Frontal cortex (tissue), 4 donors: ENCODE measurements around the gene TRPV2. TPM values are rescaled to one million over a fixed set of nuclear protein-coding genes. Genes with fewer than 3 reads are reported as not detected.
A peak's percentile ranks its signal among the peaks of the same experiment; 100 is the strongest.

ENCODE experiments used
- DNase-seq, 2 donors: peaks; one replicate each; pipeline ENCODE4 v3.0.0; 2012; ENCODE audit warnings: low spot score in 2 of 2
- FAIRE-seq: peaks from 2 replicates; lab custom pipeline; 2012; peaks lifted over from hg19 to GRCh38; lab: Jason Lieb, UNC
- small RNA-seq: library from RNA; depleted of rRNA; stranded (forward); fragments of <200 nt; gene quantifications from one replicate; pipeline ENCODE3, GENCODE V24; 2014
- total RNA-seq: library from RNA; depleted of rRNA; stranded (reverse); fragments of >200 nt; gene quantifications from one replicate; pipeline ENCODE4 v1.2.3, GENCODE V29; 2014
- donor health status: control.
- donor health status: control.
- donor health status: control.

Gene TRPV2
- total RNA-seq, 1 donor from 2014 or later: 2.4 TPM

- DNase-seq (peak in 1 of 2 donors; percentile 46), FAIRE-seq (no peak)
Measured at GRCh38 chr17:16470265-16470664, 54.9 kb downstream of the TRPV2 start.

- no peak for FAIRE-seq
- DNase-seq: no peak
Measured at GRCh38 chr17:16471295-16471694, 55.9 kb downstream of the TRPV2 start.

- no peak for DNase-seq
- no peak for FAIRE-seq
Measured at GRCh38 chr17:16472539-16472938, 57.2 kb downstream of the TRPV2 start.

GRCh38 chr17:16473044-16474011 is 58.0 kb downstream of the TRPV2 start:
- no peak for FAIRE-seq

GRCh38 chr17:16474012-16474725 is 58.8 kb downstream of the TRPV2 start:
- FAIRE-seq (no peak), DNase-seq (no peak)

More at GRCh38 chr17:16473044-16474011, 58.0 kb downstream of the TRPV2 start:
- no peak for DNase-seq

- DNase-seq (no peak), FAIRE-seq (no peak)
Measured at GRCh38 chr17:16475179-16475704, 59.9 kb downstream of the TRPV2 start.

- DNase-seq: no peak
- no peak for FAIRE-seq
Measured at GRCh38 chr17:16477255-16477654, 61.9 kb downstream of the TRPV2 start.

GRCh38 chr17:16477666-16478065 is 62.3 kb downstream of the TRPV2 start:
- FAIRE-seq (no peak), DNase-seq (no peak)

GRCh38 chr17:16478649-16479048 is 63.3 kb downstream of the TRPV2 start:
- FAIRE-seq: no peak
- DNase-seq: no peak

GRCh38 chr17:16479264-16479663 is 63.9 kb downstream of the TRPV2 start:
- FAIRE-seq (no peak), DNase-seq (no peak)

GRCh38 chr17:16480995-16481394 is 65.6 kb downstream of the TRPV2 start:
- FAIRE-seq: no peak

GRCh38 chr17:16482253-16482652 is 66.9 kb downstream of the TRPV2 start:
- DNase-seq: no peak
- no peak for FAIRE-seq

More at GRCh38 chr17:16480995-16481394, 65.6 kb downstream of the TRPV2 start:
- DNase-seq: no peak

GRCh38 chr17:16483021-16483645 is 67.8 kb downstream of the TRPV2 start:
- no peak for FAIRE-seq
- DNase-seq: no peak

GRCh38 chr17:16484445-16485175 is 69.2 kb downstream of the TRPV2 start:
- DNase-seq (no peak), FAIRE-seq (no peak)

Small RNA genes within 50 kb of the gene (small RNA-seq; reads per million reads assigned to genes)
- gene SNORD49A: not detected
- not detected for gene SNORD65

Other genes starting within 250 kb of the TRPV2 start
- 104 TPM for gene NCOR1, start 200.0 kb upstream of the TRPV2 start, total RNA-seq
- gene PIGL, start 198.4 kb upstream of the TRPV2 start, total RNA-seq: 20.4 TPM
- gene CENPV, start 62.1 kb upstream of the TRPV2 start, total RNA-seq: 97.8 TPM
- 1,503 TPM for gene UBB, start 34.5 kb upstream of the TRPV2 start, total RNA-seq
- gene LRRC75A, start 76.6 kb downstream of the TRPV2 start, total RNA-seq: 3.3 TPM
- 27.3 TPM for gene ZNF287, start 153.6 kb downstream of the TRPV2 start, total RNA-seq
- 34.6 TPM for gene ZNF624, start 238.3 kb downstream of the TRPV2 start, total RNA-seq